ACHN (cell line): ENCODE data around the gene RASL10B.

Source experiments
- DNase-seq: peaks from one replicate; pipeline ENCODE4 v3.0.0-alpha.2; 2015
- in situ Hi-C: cut with HindIII; loops from 2 replicates; pipeline ENCODE4 v1.10.0; 2017; ENCODE audit warnings: low sequenced_read_pairs, low pct_ligation_motif_present, low pct_unique_long_range_greater_than_20kb

The RASL10B gene

DNA sequence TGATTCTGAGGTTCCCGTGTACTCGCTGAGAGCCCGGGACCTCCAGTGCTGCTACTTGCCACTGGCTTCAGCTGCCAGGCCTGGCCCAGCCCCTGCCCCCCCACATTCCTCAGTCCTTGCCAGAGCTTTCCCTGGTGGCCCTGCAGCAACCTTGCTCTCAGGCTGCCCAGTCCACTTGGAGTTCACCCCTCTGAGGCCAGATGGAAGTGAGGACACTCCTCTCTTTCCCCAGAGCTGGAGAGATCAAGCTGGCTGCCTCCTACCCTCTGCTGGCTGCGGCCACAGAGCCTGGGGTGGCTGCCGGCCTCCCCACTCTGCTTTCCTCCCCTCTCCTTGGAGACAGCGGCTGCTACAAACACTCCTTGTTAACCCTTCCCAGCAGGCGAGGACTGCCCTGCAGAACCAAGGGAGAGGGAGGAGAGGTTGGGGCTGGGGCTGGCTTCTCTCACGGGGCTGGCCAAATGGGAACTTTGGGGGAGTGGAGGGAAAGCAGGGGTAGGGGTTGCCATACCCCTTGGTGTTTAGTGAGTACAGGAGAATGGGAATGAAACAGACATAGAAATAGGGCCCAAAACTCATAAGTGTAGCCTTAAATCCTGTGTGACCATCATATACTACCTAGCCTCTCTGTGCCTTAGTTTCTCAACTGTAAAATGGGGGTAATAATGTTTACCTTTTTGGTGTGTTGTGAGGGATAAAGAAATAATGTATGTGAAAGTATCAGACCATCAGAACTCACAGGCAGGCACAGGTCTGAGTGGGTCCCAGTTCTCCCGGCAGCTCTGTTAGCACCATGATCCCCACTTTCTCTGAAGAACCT lies 21.7 kb downstream of the RASL10B start, which contains the start of gene GAS2L2:
GAS2L2 (minus strand) TSS at position 295 of the 820 bp plus-strand sequence. CDS start 389 bp downstream, outside the sequence.
- no peak for DNase-seq
- in situ Hi-C loops, result no loop called here

DNA sequence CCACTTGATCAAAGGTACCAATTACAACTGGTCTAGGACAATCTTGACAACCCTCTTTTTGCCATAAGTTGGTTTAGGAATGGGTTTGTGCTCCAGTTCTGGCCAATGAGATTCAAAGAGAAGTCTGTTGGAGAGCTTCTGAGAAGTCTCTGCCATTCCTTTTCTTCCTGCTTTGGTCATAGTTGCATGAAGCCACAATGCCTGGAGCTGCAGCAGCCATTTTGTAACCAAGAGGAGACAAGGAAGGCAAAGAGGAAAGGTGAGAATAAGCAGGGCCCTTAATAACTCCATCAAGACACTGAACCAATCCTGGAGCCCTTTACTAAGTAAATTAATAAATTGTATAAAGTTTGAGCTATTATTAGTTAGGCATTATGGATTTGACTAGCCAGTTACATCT lies 25.8 kb downstream of the RASL10B start:
- no peak for DNase-seq
- in situ Hi-C loops, result no loop called here

DNA sequence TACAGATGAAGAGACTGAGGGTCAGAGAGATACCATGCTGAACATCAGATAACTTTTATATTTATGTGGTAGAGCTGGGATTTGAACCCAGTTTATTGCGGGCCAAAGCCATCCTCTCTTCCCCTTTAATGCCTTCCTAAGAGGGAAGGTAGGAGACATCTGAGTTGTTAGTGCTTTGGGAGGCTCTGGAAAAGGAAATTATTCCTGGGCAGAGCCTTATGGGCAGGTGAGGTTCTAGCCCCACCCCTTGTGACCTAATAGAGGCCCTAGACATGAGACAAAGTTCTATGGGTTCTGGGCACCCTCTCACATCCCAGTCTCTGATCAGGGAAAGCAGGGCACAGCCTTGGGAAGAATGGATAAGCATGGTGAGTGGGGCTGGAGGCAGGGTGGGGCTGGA lies 29.1 kb downstream of the RASL10B start, which contains the start of gene C17orf50:
C17orf50 (plus strand) TSS at position 301 of the 400 bp plus-strand sequence; CDS start at position 356, 55 bp downstream.
- no peak for DNase-seq
- in situ Hi-C loops, result no loop called here

DNA sequence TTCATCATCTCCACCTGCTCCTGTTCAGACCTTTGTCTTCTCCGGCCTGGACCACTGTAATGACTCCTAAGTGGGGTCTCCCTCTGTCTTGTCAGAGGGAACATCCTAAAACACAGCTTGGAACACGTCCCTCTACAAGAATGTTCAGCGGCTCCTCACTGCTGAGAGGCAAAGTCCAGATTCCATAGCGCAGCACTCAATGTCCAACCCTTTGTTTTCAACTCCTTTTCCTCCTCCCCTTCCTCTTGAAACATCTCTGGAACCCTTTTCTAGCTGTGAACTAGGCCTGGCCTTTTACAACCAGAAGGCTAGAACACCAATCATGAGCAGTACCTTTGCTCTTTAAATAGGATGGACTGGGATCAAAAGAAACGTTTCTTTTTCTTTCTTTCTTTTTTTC lies 30.2 kb downstream of the RASL10B start:
- in situ Hi-C loops, result no loop called here

DNA sequence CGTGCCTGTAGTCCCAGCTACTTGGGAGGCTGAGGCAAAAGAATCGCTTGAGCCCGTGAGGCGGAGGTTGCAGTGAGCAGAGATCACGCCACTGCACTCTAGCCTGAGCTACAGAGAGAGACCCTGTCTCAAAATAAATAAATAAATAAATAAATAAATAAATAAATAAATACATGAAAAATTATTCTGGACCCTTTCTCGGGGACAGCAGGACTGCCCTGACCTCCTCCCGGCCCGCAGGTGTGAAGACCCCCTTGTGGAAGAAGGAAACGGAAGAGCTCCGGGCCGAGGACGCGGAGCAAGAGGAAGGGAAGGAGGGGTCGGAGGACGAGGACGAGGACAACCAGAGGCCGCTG lies 32.3 kb downstream of the RASL10B start:
- DNase-seq, result no peak
- in situ Hi-C loops, result no loop called here

More for the DNA sequence above, 30.2 kb downstream of the RASL10B start:
- no peak for DNase-seq

DNA sequence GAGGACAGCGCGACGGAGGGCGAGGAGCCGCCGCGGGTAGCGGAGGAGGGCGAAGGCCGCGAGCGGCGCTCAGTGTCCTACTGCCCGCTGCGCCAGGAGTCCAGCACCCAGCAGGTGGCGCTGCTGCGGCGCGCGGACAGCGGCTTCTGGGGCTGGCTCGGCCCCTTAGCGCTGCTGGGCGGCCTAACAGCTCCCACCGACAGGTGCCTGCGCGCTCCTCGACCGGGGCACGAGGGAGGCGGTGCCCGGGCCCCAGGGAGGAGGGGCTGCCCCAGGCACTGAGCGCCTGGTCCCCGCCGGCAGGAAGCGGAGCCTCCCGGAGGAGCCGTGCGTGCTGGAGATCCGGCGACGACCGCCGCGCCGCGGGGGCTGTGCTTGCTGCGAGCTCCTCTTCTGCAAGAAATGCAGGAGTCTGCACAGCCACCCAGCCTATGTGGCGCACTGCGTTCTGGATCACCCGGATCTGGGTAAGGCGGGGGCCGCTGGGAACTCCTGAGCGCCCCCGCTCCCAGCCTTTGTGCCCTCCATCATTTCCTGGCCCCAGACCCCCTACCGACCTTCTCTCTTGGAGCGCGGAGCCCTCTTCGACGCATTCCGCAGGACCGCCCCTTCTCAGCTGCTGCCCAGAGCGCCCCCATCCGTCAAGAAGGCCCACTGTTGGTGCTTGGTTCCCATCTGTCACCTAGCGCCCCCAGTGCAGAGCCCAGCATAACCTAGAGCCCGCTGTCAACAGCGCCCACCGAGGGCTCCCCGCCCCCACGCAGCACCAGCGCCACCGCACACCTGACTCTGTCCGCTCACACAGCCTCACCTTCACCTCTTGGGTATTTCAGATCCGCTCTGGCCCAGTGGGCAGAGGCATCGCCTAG lies 32.9 kb downstream of the RASL10B start:
- peak; percentile 94 for DNase-seq
- in situ Hi-C loops, result no loop called here

DNA sequence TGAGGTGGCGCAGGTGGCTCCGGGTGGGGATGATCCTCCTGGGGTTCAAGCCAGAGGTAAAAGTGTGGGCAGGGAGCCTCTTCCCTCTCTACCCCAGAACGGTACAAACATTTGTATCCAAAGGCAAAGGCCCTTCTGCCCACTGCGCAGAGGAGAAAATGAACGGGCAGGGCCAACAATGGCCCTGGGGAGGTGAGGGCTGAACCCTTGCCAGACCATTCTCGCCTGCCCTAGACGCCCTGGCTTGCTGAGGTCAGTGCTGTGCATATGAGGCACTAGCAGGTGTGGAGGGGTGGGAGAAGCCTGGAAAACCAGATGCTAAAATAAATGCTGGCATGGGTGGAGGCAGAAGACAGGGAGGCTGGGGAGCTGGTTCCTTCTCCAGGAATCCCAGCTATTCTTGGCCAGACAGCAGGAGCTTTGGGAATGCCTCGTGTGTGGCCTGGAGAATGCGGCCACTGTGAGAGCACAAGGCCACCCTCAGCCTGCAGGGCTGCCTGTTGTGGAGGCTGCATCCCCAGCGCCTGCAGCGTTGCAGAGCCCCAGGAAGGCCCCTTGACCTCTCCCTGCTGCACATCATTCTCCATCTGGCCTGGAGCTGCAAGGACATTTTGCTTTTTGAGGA lies 33.8 kb downstream of the RASL10B start:
- in situ Hi-C loops, result no loop called here
- DNase-seq, result no peak

DNA sequence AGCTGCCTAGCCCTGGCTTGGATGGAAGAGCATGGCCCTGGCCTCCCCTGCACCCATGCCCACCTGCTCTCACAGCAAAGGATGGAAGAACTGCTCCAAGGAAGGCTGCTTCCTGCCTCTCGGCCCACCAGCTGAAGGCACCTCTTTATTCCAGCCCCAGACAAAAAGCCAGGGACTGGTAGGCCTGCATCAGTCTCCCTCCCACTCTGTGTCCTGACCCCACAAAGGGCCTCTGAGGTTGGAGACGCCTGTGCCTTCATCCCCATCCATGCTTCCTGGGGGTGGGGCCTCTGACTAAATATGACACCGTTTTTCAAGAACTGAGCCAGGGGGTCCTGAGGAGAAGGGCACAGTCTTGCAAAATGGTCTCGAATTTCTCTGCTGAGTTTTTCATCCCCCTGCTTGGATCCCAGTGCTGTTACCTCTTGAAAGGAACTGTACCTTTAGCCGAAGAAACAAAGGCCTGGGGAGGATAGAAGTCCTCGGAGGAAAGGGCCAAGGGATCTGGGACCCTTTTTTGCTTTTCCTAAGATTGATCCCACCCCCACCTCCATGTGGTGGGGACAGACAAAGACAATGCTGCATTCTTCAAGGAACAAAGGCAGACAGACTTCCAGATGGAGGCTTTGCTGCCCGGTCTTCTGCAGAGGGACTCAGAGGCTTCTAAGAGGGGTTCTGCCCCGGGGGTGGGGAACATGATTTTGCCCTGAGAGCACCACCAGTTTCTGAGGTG lies 34.5 kb downstream of the RASL10B start:
- in situ Hi-C loops, result no loop called here
- no peak for DNase-seq

DNA sequence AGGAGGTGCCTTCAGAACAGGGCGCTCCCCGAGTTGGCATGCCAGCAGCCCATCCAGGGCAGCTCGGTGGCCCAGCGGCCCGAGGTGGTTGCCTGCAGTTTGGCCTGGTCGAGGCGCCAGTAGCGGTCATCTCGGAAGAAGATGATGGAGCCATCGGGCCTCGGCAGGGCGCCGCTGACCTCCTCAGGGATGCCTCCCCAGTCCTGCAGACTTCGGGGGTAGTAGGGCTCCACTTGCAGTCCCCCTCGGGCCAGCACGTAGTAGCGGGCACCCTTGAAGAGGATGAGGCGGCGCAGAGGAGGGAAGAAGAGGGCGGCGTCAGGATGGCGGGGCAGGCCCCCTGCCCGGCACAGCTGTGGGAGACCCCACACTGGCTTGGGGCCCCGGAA lies 35.0 kb downstream of the RASL10B start:
- DNase-seq, result no peak
- in situ Hi-C loops, result no loop called here

DNA sequence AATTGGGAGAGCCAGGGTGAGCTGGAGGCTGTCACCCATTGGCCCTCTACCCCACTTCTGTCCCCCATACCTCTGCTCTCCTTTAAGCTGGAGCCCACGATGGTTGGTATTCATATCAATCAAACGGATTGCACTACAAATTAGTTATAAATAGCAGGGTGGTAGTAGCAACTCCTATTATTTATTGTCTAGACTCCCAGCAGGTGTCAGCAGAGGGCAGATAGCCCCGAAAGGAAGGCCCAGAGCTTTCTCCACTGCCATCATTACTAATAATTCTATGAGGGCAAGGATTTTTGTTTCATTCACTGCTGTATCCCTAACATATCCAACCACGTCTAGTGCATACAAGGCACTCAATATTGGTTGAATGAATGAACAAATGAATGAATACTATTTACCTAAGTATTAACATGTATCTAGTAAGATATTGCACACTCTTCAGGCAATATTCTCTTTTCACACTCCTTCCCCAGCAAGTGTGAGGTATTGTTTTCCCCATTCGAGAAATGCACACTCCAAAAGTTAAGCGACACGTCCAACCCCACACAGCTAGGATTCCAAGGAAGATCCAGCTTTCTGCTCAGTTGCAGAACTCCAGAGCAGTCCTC lies 35.6 kb downstream of the RASL10B start:
- DNase-seq, result peak; percentile 59

DNA sequence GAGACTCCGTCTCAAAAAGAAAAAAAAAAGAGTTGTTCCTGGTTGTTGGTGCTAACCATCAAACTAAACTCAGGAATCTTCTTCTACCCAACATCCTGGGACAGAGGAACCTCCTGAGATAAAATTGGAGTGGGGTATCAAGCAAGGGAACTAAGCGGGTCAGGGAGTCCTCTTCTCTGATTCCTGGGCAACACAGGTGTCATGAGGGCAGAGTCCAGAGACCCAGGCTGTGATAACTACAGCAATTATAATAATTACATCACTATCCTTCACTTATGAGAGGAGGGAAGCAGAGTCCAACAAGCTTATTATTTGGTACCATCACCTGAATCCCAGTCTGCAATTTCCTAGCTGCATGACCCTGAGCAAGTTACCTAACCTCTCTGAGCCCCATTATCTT lies 37.4 kb downstream of the RASL10B start:
- DNase-seq, result no peak
- in situ Hi-C loops, result no loop called here

More for the DNA sequence above, 35.6 kb downstream of the RASL10B start:
- in situ Hi-C loops, result no loop called here

DNA sequence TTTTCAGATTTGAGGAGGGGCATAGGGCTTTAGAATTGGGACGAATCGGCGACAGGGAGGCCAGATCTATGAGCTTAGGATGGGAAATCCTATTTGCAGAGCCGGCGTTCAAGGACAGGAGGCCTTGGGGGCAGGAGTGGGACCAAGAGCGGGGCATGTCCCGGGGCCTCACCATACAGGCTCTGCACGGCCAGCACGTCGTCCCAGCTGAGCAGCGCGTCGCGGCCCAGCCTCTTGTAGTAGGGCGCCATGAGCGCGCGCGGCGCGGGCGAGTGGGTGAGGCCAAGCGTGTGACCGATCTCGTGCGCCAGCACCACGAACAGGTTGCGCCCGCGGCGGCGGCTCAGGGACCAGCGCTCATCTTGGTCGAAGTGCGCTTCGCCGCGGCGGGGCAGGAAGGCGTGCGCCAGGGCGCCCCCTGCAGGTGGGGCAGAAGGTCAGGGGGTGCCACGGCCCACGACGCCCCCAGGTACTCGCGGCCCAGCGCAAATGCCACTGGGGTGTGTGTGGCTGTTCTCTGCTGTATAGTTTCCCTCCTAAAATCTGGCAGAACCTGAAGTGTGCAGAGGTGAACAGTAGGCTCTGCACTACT lies 38.6 kb downstream of the RASL10B start:
- DNase-seq, result no peak
- in situ Hi-C loops, result no loop called here

DNA sequence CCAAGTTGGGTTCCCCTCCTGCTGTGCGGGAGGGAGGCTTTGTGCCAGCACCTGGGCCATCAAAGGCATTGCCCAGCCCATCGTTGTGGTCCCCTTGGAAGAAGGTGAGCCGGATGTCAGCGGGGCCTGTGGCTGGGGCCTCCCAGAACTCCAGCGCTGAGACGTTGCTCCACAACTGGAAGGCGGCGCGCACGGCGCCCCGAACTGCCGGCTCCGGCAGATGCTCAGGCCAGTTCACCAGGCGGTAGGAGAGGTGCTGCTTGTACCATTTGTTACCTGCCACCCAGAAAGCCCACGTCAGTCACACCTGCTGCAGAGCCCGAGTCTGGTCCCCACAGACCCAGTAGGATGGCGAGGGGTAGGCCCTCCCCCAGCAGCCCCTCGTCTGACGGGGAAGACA lies 41.7 kb downstream of the RASL10B start:
- in situ Hi-C loops, result no loop called here
- DNase-seq, result no peak

DNA sequence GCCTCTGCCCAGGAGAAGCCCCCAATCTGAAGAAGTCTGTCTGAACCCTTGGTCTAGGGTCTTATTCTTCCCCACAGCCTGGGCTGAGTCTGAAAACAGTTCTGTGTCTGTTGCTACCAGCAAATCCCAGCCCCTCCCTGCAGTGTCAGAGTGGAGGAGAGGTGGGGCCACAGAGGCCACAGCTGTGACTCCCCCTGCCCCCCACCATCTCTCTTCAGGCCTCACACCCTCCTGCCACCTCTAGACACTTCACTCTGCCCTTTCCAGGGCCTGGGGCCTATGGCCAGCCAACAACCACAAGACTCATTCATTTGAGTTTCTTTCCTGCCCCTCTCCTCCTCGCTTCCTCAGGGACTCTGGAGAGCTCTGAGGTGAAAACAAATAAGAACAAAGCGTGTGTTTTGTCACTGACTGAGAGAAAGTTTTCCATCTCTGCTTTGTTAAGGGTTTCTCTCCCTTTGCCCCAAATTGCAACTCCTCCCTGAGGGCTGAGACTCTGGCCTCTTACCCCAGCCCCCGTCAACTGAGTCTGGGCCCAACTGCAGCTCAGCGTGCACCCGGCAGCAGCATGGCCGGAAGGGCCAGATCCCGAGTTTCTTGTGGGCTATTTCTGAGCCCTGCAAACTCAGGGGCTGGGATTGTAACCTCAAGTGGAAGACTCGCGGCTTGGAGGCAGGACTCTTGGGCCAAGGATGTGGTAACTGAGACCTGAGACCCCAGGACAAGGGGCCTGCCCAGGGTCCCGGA lies 42.4 kb downstream of the RASL10B start:
- in situ Hi-C loops, result no loop called here
- DNase-seq, result no peak

DNA sequence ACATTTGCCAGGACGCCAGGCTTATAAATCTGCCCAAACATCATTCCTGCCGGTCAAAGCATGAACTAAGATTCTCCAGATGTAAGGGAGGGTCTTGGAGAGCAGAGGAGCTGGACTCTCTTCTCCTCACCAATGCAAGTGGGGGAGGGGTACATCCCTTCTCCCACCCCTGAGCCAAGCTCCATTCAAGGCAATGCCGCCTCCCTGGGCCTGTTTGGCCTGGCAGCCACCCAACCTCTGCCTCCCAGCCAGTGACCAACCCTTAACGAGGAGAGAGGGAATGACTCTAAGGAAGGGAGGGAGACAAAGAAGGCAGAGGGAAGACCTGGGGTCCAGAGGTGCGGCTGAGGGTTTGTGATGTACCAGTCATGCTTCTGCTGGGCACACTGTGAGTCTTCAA lies 43.1 kb downstream of the RASL10B start:
- in situ Hi-C loops, result no loop called here
- no peak for DNase-seq

DNA sequence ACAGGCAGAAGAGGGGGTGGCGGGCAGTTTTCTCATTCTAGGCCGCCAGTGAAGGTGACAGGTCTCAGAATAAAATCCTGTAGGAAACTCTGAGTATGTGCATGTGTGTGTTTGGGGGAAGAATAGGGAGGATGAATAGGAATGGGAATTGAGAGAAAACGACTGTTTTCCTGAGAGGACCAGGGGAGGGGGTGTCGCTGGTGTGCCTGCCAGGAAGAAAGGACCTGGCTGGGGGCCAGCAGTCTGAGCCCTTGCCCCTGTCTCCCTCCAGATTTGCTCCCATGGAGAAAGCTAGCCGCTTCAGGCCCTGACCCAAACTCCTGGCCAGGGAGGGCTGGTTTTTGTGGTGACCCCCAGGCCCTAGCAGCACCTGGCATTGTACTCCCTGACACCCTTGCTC lies 43.6 kb downstream of the RASL10B start:
- in situ Hi-C loops, result no loop called here
- no peak for DNase-seq

DNA sequence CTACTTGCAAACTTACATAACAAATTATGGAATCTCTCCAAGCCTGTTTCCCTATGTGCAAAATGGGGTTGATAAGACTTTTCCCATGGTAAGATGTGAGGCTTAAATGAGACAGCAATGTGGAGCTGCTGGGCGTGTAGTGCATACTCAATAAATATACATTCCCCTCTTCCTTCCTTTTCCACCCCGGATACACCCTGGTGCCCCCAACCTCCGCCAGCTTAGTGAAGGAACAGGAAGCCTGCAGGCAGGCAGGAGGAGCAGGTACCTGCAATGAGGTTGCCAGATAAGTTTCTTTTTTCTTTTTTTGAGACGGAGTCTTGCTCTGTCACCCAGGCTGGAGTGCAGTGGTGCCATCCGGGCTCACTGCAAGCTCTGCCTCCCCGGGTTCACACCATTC lies 44.1 kb downstream of the RASL10B start:
- in situ Hi-C loops, result no loop called here

More for the DNA sequence above, 44.1 kb downstream of the RASL10B start:
- DNase-seq, result no peak
